ENCODE results near the gene ZBTB16.

GRCh38 chr11:114142707-114143106 is 83.2 kb downstream of the ZBTB16 start:
- TF ChIP-seq ZBTB11 (tag by site-specific recombination; conservative IDR thresholded peaks at IDR 0.05; ENCODE audit: low read depth): no peak
- no peak for TF ChIP-seq CTCF (tag by site-specific recombination; IDR thresholded peaks at IDR 0.05)
- no peak for TF ChIP-seq ATF2 (tag by site-specific recombination; IDR thresholded peaks at IDR 0.05; ENCODE audit: low read depth)
- no peak for TF ChIP-seq ZNF626 (tag by site-specific recombination; IDR thresholded peaks at IDR 0.05)

All from HEK293 (cell line).